C4-2B (cell line): ENCODE data around the gene CDCA5.

ENCODE experiments used
- H3K27ac ChIP-seq: fragments of 450-650 bp; 2 replicates; pipeline ENCODE4 v1.5.1; 2017
- CTCF ChIP-seq: fragments of 450-650 bp; conservative IDR thresholded peaks from 2 replicates; pipeline ENCODE4 v1.5.1; 2017; ENCODE audit warnings: mild to moderate bottlenecking
- ZFX ChIP-seq: fragments of 450-650 bp; IDR thresholded peaks from 2 replicates; pipeline ENCODE4 v1.6.1; 2017

Gene CDCA5

DNA sequence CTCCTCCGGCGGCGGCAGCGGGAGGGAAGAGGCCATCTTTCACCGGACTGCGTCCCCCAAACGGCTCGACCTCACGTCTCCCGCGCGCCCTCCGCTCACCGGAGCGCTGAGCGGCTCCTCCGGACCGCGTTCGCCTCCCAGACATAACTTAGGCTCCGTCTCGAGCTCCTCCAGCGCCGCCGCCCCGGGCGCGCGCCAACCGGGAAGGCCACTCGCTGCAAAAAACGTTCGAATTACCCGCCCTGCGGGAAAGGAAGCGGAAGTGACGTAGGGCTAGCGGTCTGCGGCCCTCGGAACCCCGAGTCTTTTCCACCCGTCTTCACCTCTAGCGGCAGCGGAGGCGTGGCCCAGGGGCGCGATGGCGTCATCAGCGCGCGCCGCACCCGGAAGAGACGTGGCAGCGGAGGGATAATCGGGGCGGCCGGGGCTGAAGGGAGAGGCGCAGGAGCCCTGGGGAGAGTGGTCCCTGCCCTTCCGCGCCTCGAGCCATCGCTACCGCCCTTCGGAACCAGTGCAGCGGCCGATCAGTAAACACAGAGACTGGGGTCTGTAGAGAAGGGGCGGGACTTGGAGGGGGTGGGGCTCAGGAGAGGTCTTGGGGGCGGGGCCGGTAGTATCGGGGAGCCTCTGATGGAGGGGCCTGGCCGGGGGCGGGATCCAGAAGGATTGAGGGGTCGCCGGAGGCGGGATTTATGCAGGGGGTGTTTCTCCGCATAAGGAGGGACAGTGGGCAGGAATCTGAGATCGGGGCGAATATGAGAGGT is at the start of gene CDCA5, which contains the start of gene ZFPL1:
CDCA5 (minus strand) TSS at position 207 of the 764 bp plus-strand sequence; CDS start at position 145, 62 bp downstream.
ZFPL1 (plus strand) TSS at position 389 of the 764 bp plus-strand sequence. CDS start 477 bp downstream, outside the sequence.
- TF ChIP-seq CTCF, result no peak
- TF ChIP-seq ZFX, result peak; percentile 53; the same call in 1 of the 2 replicates
- peak within 1 kb of the TSS; percentile 91 for H3K27ac ChIP-seq

DNA sequence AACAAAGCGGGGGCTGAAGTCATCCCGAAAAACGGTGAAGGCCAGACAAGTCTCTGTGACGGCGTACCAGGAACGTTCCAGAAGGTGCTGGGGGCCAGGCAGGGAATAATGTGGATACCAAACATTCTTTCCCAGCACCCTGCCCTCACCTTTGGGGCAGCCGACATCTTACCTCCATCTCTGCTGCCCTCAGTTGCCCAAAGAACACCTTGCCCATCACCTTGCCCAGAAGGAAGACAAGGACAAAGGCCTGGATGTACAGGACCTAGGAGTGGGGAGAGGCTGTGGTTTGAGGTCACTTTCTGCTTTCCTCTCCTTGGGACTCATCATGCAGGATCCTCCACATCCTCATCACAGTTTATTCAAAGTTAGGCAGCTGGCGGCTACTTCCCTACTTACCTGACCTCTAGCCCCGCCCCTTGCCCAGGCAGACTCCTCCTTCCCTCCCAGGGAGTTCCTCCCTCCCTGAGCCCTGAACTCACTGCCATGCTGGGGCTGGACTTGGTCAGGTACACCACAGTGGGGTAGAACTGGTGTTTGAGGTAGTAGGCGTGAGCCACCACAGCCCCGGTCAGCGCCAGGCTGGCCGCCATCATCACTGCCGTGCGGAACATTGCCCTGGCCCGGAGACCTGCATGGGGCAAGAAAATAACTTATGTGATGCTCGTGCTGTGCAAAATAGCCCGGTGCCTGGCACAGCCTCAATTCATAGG is 49.3 kb upstream of the CDCA5 start:
- peak overlapping the region; percentile 96 for H3K27ac ChIP-seq
- TF ChIP-seq ZFX, result no peak
- TF ChIP-seq CTCF, result no peak

- TF ChIP-seq ZFX (no peak), CTCF (no peak)
- H3K27ac ChIP-seq, result peak overlapping the region; percentile 96
These were observed 48.6 kb upstream of the CDCA5 start for GRCh38 chr11:65132238-65132987.

DNA sequence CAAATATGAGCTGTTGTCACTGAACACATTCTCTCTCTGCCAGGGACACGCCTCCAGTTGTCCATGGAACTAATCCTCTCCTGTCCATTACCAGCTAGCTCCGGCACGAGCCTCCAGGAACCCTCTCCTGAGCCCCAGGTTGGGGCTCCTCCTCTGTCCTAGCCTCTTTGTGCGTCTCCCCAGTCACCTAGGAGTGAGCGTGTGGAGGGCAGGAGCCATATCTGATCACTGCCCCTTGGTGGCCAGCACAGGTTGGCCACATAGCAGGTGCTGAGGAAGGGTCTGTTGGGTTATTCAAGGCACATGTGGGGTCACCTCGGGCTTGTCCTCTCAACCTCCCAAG is 48.0 kb upstream of the CDCA5 start:
- no peak for TF ChIP-seq ZFX
- no peak for TF ChIP-seq CTCF
- H3K27ac ChIP-seq, result no peak overlapping the region

- no peak overlapping the region for H3K27ac ChIP-seq
- TF ChIP-seq ZFX (no peak), CTCF (no peak)
These were observed 47.6 kb upstream of the CDCA5 start for GRCh38 chr11:65131417-65131776.

DNA sequence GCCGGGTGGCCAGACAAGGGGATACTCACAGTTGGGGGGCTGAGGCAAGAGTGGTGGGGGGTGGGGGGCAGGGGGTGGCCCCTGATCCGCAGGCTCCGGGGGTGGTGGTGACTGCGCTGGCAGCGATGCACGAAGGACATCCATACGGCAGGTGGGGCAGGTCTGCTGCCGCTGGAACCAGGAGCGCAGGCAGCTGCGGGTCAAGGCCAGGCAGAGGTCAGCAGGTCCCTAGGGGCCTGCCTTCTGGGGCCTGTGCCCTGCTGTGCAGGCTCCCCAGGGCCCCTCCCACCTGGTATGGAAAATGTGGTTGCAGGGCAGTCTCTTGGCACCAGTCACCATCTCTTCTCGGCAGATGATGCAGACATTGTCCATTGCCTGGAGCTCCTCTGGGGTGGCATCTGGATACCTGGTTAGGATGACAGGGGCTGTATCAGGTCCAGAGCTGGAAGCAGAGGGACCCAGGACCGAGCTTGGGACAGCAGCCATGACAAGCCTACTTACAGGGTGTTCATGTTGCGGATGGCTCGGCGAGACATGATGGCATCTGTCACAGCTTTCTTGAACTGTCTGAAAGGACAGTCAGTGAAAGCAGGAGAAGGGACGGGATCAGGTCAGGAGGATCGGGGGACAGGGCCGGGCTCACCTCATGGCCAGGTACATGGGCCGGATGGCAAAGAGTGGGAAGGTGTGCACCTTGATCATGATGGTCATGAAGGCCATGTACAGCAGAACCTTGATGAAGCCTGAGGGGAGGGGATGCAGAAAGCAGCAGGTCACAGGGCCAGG is 47.0 kb upstream of the CDCA5 start:
- no peak overlapping the region for H3K27ac ChIP-seq

More for the DNA sequence above, 47.0 kb upstream of the CDCA5 start:
- no peak for TF ChIP-seq ZFX
- TF ChIP-seq CTCF, result no peak
